Neural progenitor cell (in vitro differentiated cells): ENCODE measurements around the gene ADRA2B. TPM values are rescaled to one million over a fixed set of nuclear protein-coding genes. Genes with fewer than 3 reads are reported as not detected.

Experiments
- DNase-seq: peaks from one replicate; pipeline ENCODE4 v3.0.0-alpha.2; 2016; ENCODE audit warnings: low spot score
- H2AFZ ChIP-seq: fragments of 200-600 bp; sonication (generic); replicated peaks from 2 replicates; pipeline ENCODE4 v1.6.1; 2016; ENCODE audit warnings: antibody characterized with exemption
- H3F3A ChIP-seq: fragments of 200-600 bp; sonication (generic); 2 replicates; pipeline ENCODE4 v1.6.1; 2016; ENCODE audit warnings: antibody characterized with exemption, low read depth
- H3K27ac ChIP-seq: fragments of 200-600 bp; sonication (generic); 2 replicates; pipeline ENCODE4 v1.5.1; 2016; ENCODE audit warnings: mild to moderate bottlenecking
- H3K27me3 ChIP-seq: fragments of 200-600 bp; sonication (generic); 2 replicates; pipeline ENCODE4 v1.6.1; 2016; ENCODE audit warnings: mild to moderate bottlenecking, moderate library complexity
- H3K36me3 ChIP-seq: fragments of 200-600 bp; sonication (generic); 2 replicates; pipeline ENCODE4 v1.5.1; 2016
- H3K4me1 ChIP-seq: fragments of 200-600 bp; sonication (generic); 2 replicates; pipeline ENCODE4 v1.6.1; 2016; ENCODE audit warnings: mixed run types
- H3K4me2 ChIP-seq: fragments of 200-600 bp; sonication (generic); 2 replicates; pipeline ENCODE4 v1.6.1; 2016
- H3K4me3 ChIP-seq: fragments of 200-600 bp; sonication (generic); 2 replicates; pipeline ENCODE4 v1.5.1; 2016
- H3K79me2 ChIP-seq: fragments of 200-600 bp; sonication (generic); 2 replicates; pipeline ENCODE4 v1.6.1; 2016; ENCODE audit warnings: low read depth
- H3K9ac ChIP-seq: fragments of 200-600 bp; sonication (generic); 2 replicates; pipeline ENCODE4 v1.6.1; 2016
- H3K9me3 ChIP-seq: fragments of 200-600 bp; sonication (generic); 2 replicates; pipeline ENCODE4 v1.5.1; 2016; ENCODE audit warnings: low read depth
- H4K20me1 ChIP-seq: fragments of 200-600 bp; sonication (generic); 2 replicates; pipeline ENCODE4 v1.6.1; 2016; ENCODE audit warnings: low read depth
- H3K27ac Mint-ChIP-seq: 3 replicates; pipeline ENCODE4 v1.8.0; 2021; ENCODE audit warnings: mixed read lengths
- H3K27me3 Mint-ChIP-seq: 2 replicates; pipeline ENCODE4 v1.8.0; 2022; ENCODE audit warnings: low read depth, mild to moderate bottlenecking, inconsistent platforms, moderate library complexity, mixed read lengths; ENCODE audit not compliant: insufficient read depth
- H3K36me3 Mint-ChIP-seq: 3 replicates; pipeline ENCODE4 v1.8.0; 2021; ENCODE audit warnings: mixed read lengths
- H3K4me1 Mint-ChIP-seq: 3 replicates; pipeline ENCODE4 v1.8.0; 2021; ENCODE audit warnings: mixed read lengths
- H3K4me3 Mint-ChIP-seq: 3 replicates; pipeline ENCODE4 v1.8.0; 2021; ENCODE audit warnings: mild to moderate bottlenecking, moderate library complexity, mixed read lengths
- H3K9me3 Mint-ChIP-seq: 3 replicates; pipeline ENCODE4 v1.8.0; 2020; ENCODE audit warnings: mixed read lengths
- CTCF ChIP-seq: fragments of 200-600 bp; sonication (generic); IDR thresholded peaks from 2 replicates; pipeline ENCODE4 v1.5.1; 2017; ENCODE audit warnings: antibody characterized with exemption, mild to moderate bottlenecking
- EZH2 ChIP-seq: fragments of 200-600 bp; sonication (generic); IDR thresholded peaks from 2 replicates; pipeline ENCODE4 v1.6.1; 2017; ENCODE audit warnings: antibody characterized with exemption, mild to moderate bottlenecking, moderate library complexity
- EZH2phosphoT487 ChIP-seq: fragments of 200-600 bp; sonication (generic); IDR thresholded peaks from 2 replicates; pipeline ENCODE4 v1.6.1; 2017; ENCODE audit warnings: antibody characterized with exemption
- total RNA-seq: library from RNA; depleted of rRNA; stranded (reverse); fragments of >200 nt; gene quantifications from 2 replicates; pipeline ENCODE4 v1.2.3, GENCODE V29; 2015; ENCODE audit warnings: low replicate concordance

The ADRA2B gene
- total RNA-seq, 1 donor from 2014 or later = 3.0 TPM

- H3K4me1 Mint-ChIP-seq = peaks cover 7% of the 10 kb centered on the region
- H3K4me3 ChIP-seq = no peak overlapping the region
Measured at GRCh38 chr2:96099861-96100798, 16.2 kb downstream of the ADRA2B start.

GRCh38 chr2:96098900-96099590 lies 17.3 kb downstream of the ADRA2B start:
- Histone ChIP-seq H3K9me3 (no peaks in the 10 kb centered on the region), H3K27me3 (no peaks in the 10 kb centered on the region), H2AFZ (peak overlapping the region; percentile 12), H3K79me2 (no peaks in the 10 kb centered on the region), H3K4me2 (no peak overlapping the region), H4K20me1 (no peaks in the 10 kb centered on the region), H3K9ac (no peak overlapping the region), H3K27ac (no peak overlapping the region), H3K4me1 (peaks cover 4% of the 10 kb centered on the region), H3K36me3 (no peaks in the 10 kb centered on the region), H3K4me3 (no peak overlapping the region), H3F3A (no peaks in the 10 kb centered on the region)
- H3K9me3 Mint-ChIP-seq = no peaks in the 10 kb centered on the region
- DNase-seq = no peak
- no peaks in the 10 kb centered on the region for H3K36me3 Mint-ChIP-seq
- H3K27ac Mint-ChIP-seq = no peak overlapping the region
- TF ChIP-seq EZH2phosphoT487 (no peak), CTCF (no peak), EZH2 (no peak)
- peaks cover 3% of the 10 kb centered on the region for H3K27me3 Mint-ChIP-seq
- H3K4me3 Mint-ChIP-seq = no peak overlapping the region
- H3K4me1 Mint-ChIP-seq = peaks cover 4% of the 10 kb centered on the region

More at GRCh38 chr2:96099861-96100798, 16.2 kb downstream of the ADRA2B start:
- H3F3A ChIP-seq = no peaks in the 10 kb centered on the region
- peaks cover 3% of the 10 kb centered on the region for H3K27me3 Mint-ChIP-seq
- peaks cover 5% of the 10 kb centered on the region for H3K9me3 Mint-ChIP-seq
- no peak overlapping the region for H3K4me3 Mint-ChIP-seq
- H3K4me1 ChIP-seq = peaks cover 4% of the 10 kb centered on the region
- no peaks in the 10 kb centered on the region for H3K36me3 ChIP-seq
- no peaks in the 10 kb centered on the region for H4K20me1 ChIP-seq
- H3K27me3 ChIP-seq = no peaks in the 10 kb centered on the region
- peak overlapping the region; percentile 2 for H3K27ac Mint-ChIP-seq
- no peak overlapping the region for H3K4me2 ChIP-seq
- no peaks in the 10 kb centered on the region for H3K79me2 ChIP-seq
- TF ChIP-seq EZH2phosphoT487 = no peak
- no peak for TF ChIP-seq EZH2
- H3K27ac ChIP-seq = no peak overlapping the region
- H3K9ac ChIP-seq = no peak overlapping the region
- DNase-seq = no peak
- H2AFZ ChIP-seq = peak overlapping the region; percentile 86
- H3K9me3 ChIP-seq = no peaks in the 10 kb centered on the region
- no peaks in the 10 kb centered on the region for H3K36me3 Mint-ChIP-seq

- Histone ChIP-seq H3K27ac (no peak overlapping the region), H3K79me2 (no peaks in the 10 kb centered on the region), H2AFZ (peak overlapping the region; percentile 12), H3K9ac (no peak overlapping the region), H3K27me3 (no peaks in the 10 kb centered on the region), H3K4me2 (no peak overlapping the region), H3F3A (no peaks in the 10 kb centered on the region), H3K4me1 (no peaks in the 10 kb centered on the region), H3K36me3 (no peaks in the 10 kb centered on the region), H3K9me3 (no peaks in the 10 kb centered on the region), H4K20me1 (no peaks in the 10 kb centered on the region), H3K4me3 (no peak overlapping the region)
- peaks cover 3% of the 10 kb centered on the region for H3K27me3 Mint-ChIP-seq
- no peaks in the 10 kb centered on the region for H3K4me1 Mint-ChIP-seq
- TF ChIP-seq EZH2 (no peak), CTCF (no peak), EZH2phosphoT487 (no peak)
- no peaks in the 10 kb centered on the region for H3K36me3 Mint-ChIP-seq
- H3K27ac Mint-ChIP-seq = peak overlapping the region; percentile 79
- H3K4me3 Mint-ChIP-seq = no peak overlapping the region
- H3K9me3 Mint-ChIP-seq = no peaks in the 10 kb centered on the region
- DNase-seq = no peak
Measured at GRCh38 chr2:96097951-96098823, 18.2 kb downstream of the ADRA2B start.
